ENCODE results near the gene B4GALT1.
"Not testable (repeated sequence)": the region's sequence is repeated elsewhere in the genome, so short reads cannot be mapped to it uniquely, and the experiment has no call there.

Gene B4GALT1

GRCh38 chr9:33161589-33162132 is 5.5 kb downstream of the B4GALT1 start:
- DNase-seq: no peak

- DNase-seq: no peak
These were observed 6.0 kb downstream of the B4GALT1 start for GRCh38 chr9:33161011-33161588.

GRCh38 chr9:33160446-33160845 is 6.7 kb downstream of the B4GALT1 start:
- DNase-seq: not testable (repeated sequence)

GRCh38 chr9:33159777-33160127 is 7.4 kb downstream of the B4GALT1 start:
- no peak for DNase-seq

- no peak for DNase-seq
These were observed 8.0 kb downstream of the B4GALT1 start for GRCh38 chr9:33158843-33159776.

- no peak for DNase-seq
These were observed 8.9 kb downstream of the B4GALT1 start for GRCh38 chr9:33157960-33158842.

- DNase-seq: no peak
These were observed 11.7 kb downstream of the B4GALT1 start for GRCh38 chr9:33155393-33155792.

GRCh38 chr9:33154371-33154770 is 12.8 kb downstream of the B4GALT1 start:
- no peak for DNase-seq

GRCh38 chr9:33153666-33154065 is 13.5 kb downstream of the B4GALT1 start:
- no peak for DNase-seq

GRCh38 chr9:33153001-33153400 is 14.1 kb downstream of the B4GALT1 start:
- DNase-seq: no peak

GRCh38 chr9:33151601-33152000 is 15.5 kb downstream of the B4GALT1 start:
- no peak for DNase-seq

GRCh38 chr9:33151007-33151557 is 16.1 kb downstream of the B4GALT1 start:
- peak; percentile 4 for DNase-seq

GRCh38 chr9:33148367-33149014 is 18.6 kb downstream of the B4GALT1 start:
- DNase-seq: no peak

GRCh38 chr9:33147416-33148169 is 19.5 kb downstream of the B4GALT1 start:
- no peak for DNase-seq

- no peak for DNase-seq
These were observed 20.8 kb downstream of the B4GALT1 start for GRCh38 chr9:33146298-33146697.

- DNase-seq: no peak
These were observed 22.6 kb downstream of the B4GALT1 start for GRCh38 chr9:33144551-33144950.

GRCh38 chr9:33143241-33143661 is 23.9 kb downstream of the B4GALT1 start:
- no peak for DNase-seq

GRCh38 chr9:33142535-33142934 is 24.6 kb downstream of the B4GALT1 start:
- no peak for DNase-seq

GRCh38 chr9:33140401-33141360 is 26.5 kb downstream of the B4GALT1 start:
- no peak for DNase-seq

Data from NCI-H2171 treated with DMSO at 0.1 percent for 48 hours (cell line).